Muscle of back (tissue), 11 donors: ENCODE measurements around the gene HTT-AS. TPM values are rescaled to one million over a fixed set of nuclear protein-coding genes. Genes with fewer than 3 reads are reported as not detected.

Source experiments
- DNase-seq, 3 donors: peaks; one replicate each; pipeline versions ENCODE4 v3.0.0 to v3.0.0-alpha.2; 2013
- polyA plus RNA-seq, 10 donors: library from polyadenylated mRNA; unstranded; fragments of 120-200 nt; gene quantifications; one replicate each; pipeline ENCODE4 v1.2.1, GENCODE V29; 2013; ENCODE audit not compliant: insufficient read length in 10 of 10

HTT-AS gene
- polyA plus RNA-seq, 10 donors, result not detected

- DNase-seq, result peak in 1 of 3 donors; percentile 18
Observed at GRCh38 chr4:3031357-3032082, 42.8 kb downstream of the HTT-AS start.

- no peak for DNase-seq
Observed at GRCh38 chr4:3030566-3031356, 43.6 kb downstream of the HTT-AS start.

- no peak for DNase-seq
Observed at GRCh38 chr4:3029464-3029863, 44.9 kb downstream of the HTT-AS start.

- no peak for DNase-seq
Observed at GRCh38 chr4:3026540-3026939, 47.8 kb downstream of the HTT-AS start.

GRCh38 chr4:3025881-3026280 lies 48.5 kb downstream of the HTT-AS start:
- no peak for DNase-seq

- no peak for DNase-seq
Observed at GRCh38 chr4:3022651-3023050, 51.7 kb downstream of the HTT-AS start.

- no peak for DNase-seq
Observed at GRCh38 chr4:3022112-3022511, 52.2 kb downstream of the HTT-AS start.

GRCh38 chr4:3021627-3022026 lies 52.7 kb downstream of the HTT-AS start:
- no peak for DNase-seq

- DNase-seq, result no peak
Observed at GRCh38 chr4:3021127-3021526, 53.2 kb downstream of the HTT-AS start.

GRCh38 chr4:3019145-3019846 lies 55.0 kb downstream of the HTT-AS start:
- no peak for DNase-seq

- DNase-seq, result no peak
Observed at GRCh38 chr4:3017504-3017903, 56.8 kb downstream of the HTT-AS start.

GRCh38 chr4:3016961-3017360 lies 57.4 kb downstream of the HTT-AS start:
- no peak for DNase-seq

- no peak for DNase-seq
Observed at GRCh38 chr4:3013839-3014350, 60.4 kb downstream of the HTT-AS start.

Other genes starting within 250 kb of the HTT-AS start
- 100 to 1,000 TPM; 144 to 205 (median 167) TPM for gene ADD1, start 230.7 kb downstream of the HTT-AS start, polyA plus RNA-seq
- gene NOP14, start 111.1 kb downstream of the HTT-AS start, polyA plus RNA-seq, result 10 to 100 TPM; 22.5 to 28.1 (median 25.0) TPM
- 10 to 100 TPM in 3 of 10 donors, 1 to 10 TPM in 7; 8.0 to 12.3 (median 9.7) TPM for gene GRK4, start 111.0 kb downstream of the HTT-AS start, polyA plus RNA-seq
- 10 to 100 TPM; 18.9 to 28.6 (median 24.4) TPM for gene HTT, start 143 bp upstream of the HTT-AS start, polyA plus RNA-seq
- gene MSANTD1, start 174.6 kb upstream of the HTT-AS start, polyA plus RNA-seq, result under 1 TPM; 0.28 to 0.98 (median 0.50) TPM
- 10 to 100 TPM; 21.6 to 42.9 (median 31.3) TPM for gene RGS12, start 218.5 kb upstream of the HTT-AS start, polyA plus RNA-seq